Stomach (tissue), 9 donors: ENCODE results near the gene HAT1. TPM values are rescaled to one million over a fixed set of nuclear protein-coding genes. Genes with fewer than 3 reads are reported as not detected.
"Not testable (repeated sequence)": the region's sequence is repeated elsewhere in the genome, so short reads cannot be mapped to it uniquely, and the experiment has no call there.

ENCODE experiments used
- DNase-seq, 2 donors: peaks; one replicate each; pipeline versions ENCODE4 v3.0.0 to v3.0.0-alpha.2; 2013 to 2019
- H3K27ac ChIP-seq, 5 donors: fragments of 200-600 bp in 4 of 5; sonication (generic) in 4 of 5; one replicate each; pipeline ENCODE4 v1.5.1; 2013 to 2019; ENCODE audit warnings: mild to moderate bottlenecking in 1 of 5, moderate library complexity in 1 of 5
- H3K27me3 ChIP-seq, 3 donors: fragments of 200-600 bp; sonication (generic); one replicate each; pipeline ENCODE4 v1.5.1; 2017 to 2019; ENCODE audit warnings: mixed run types in 1 of 3
- H3K36me3 ChIP-seq, 4 donors: fragments of 200-600 bp; sonication (generic); 1 replicate in 3 of 4; 2 replicates in 1 of 4; pipeline ENCODE4 v1.5.1; 2016 to 2019
- H3K4me1 ChIP-seq, 4 donors: fragments of 200-600 bp; sonication (generic); one replicate each; pipeline ENCODE4 v1.5.1; 2016 to 2019
- H3K4me3 ChIP-seq, 4 donors: fragments of 200-600 bp; sonication (generic) in 3 of 4; one replicate each; pipeline ENCODE4 v1.5.1; 2016 to 2019; ENCODE audit warnings: mild to moderate bottlenecking in 1 of 4
- H3K9me3 ChIP-seq, 4 donors: fragments of 200-600 bp; sonication (generic); one replicate each; pipeline ENCODE4 v1.5.1; 2016 to 2019
- EP300 ChIP-seq: sonication (generic); formaldehyde crosslinking; IDR thresholded peaks from one replicate; pipeline ENCODE4 v1.6.1; 2017; ENCODE audit warnings: antibody characterized with exemption
- POLR2A ChIP-seq, 4 donors: fragments of 450-650 bp; IDR thresholded peaks; one replicate each; pipeline ENCODE4 v1.6.1; 2016; ENCODE audit warnings: antibody characterized with exemption in 4 of 4, control low read depth in 2 of 4, mild to moderate bottlenecking in 1 of 4, moderate library complexity in 1 of 4
- POLR2AphosphoS5 ChIP-seq, 3 donors: sonication (generic); formaldehyde crosslinking; IDR thresholded peaks; one replicate each; pipeline ENCODE4 v1.6.1; 2016; ENCODE audit warnings: antibody characterized with exemption in 3 of 3
- WGBS, 5 donors: extraction: QIAGEN DNeasy Blood & Tissue Kit in 3 of 5; methylation state at CpG; one replicate each; pipeline versions ENCODE4 v1.1.5 to v1.1.7; 2013 to 2018; 5-methylcytosine and 5-hydroxymethylcytosine counted together
- intact Hi-C: fragments of 100-400 bp; cut with DNase I; formaldehyde crosslinking; loops from one replicate; pipeline ENCODE4 v1.15.1; 2023; ENCODE audit warnings: low total_unique reads
- polyA plus RNA-seq, 3 donors: library from polyadenylated mRNA; stranded (reverse); fragments of 200-250 nt; gene quantifications; one replicate each; pipeline ENCODE4 v1.2.3, GENCODE V29; 2013
- total RNA-seq, 5 donors: library from RNA; depleted of rRNA; stranded (reverse); fragments of >200 nt; gene quantifications; one replicate each; pipeline versions ENCODE4 v1.1.0 to v1.2.3, GENCODE V29; 2014 to 2016
- TF ChIP-seq, protein P1 (sequence below), 7 experiments: fragments of 450-650 bp in 4 of 7; fragments of 200-600 bp in 3 of 7; sonication (generic) in 3 of 7; IDR thresholded peaks; one replicate each; pipeline ENCODE4 v1.5.1; 2016 to 2019; ENCODE audit warnings: antibody characterized with exemption in 7 of 7, control low read depth in 2 of 7, mild to moderate bottlenecking in 1 of 7
- donor health status: healthy with polysubstance abuse.
- donor health status: Bipolar disorder and iron deficiency.
- donor health status: healthy.

HAT1 gene
- total and polyA plus RNA-seq, 8 donors = 2.9 to 59.8 (median 26.6) TPM

DNA sequence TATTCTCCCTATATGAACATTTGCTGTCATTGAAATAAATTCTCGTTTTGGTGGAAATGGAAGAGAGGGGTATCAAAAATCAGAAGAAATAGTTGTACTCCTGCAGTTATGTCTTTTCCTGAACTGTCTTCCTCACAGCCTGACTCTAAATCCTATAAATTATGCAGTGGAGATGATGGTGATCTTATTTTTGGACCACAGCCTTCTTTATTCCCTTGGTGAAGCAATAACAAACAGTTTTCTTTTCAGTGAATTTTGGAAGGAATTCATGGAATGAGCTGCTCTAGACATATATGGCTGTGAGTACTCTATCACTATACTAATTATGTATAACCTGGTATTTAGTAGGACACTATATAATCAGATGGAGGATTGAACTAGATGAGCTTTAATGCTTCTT, 26.5 kb upstream of the HAT1 start:
- Histone ChIP-seq H3K4me1 (peaks cover 0 to 33% (median 26%) of the 10 kb centered on the region in 4 donors), H3K36me3 (peaks cover 0 to 3% (median under 1%) of the 10 kb centered on the region in 4 donors), H3K27ac (no peak overlapping the region), H3K9me3 (no peaks in the 10 kb centered on the region), H3K27me3 (no peaks in the 10 kb centered on the region), H3K4me3 (no peak overlapping the region)
- 78 to 98% (median 89%) methylated on average over 1 of the region's 1 CpG for WGBS, 5 donors
- intact Hi-C loops = no loop called here
- DNase-seq = peak in 1 of 2 donors; percentile 16
- no peak for TF ChIP-seq EP300
- no peak for TF ChIP-seq POLR2AphosphoS5 (IDR thresholded peaks at IDR 0.05)
- TF ChIP-seq, protein P1, sequence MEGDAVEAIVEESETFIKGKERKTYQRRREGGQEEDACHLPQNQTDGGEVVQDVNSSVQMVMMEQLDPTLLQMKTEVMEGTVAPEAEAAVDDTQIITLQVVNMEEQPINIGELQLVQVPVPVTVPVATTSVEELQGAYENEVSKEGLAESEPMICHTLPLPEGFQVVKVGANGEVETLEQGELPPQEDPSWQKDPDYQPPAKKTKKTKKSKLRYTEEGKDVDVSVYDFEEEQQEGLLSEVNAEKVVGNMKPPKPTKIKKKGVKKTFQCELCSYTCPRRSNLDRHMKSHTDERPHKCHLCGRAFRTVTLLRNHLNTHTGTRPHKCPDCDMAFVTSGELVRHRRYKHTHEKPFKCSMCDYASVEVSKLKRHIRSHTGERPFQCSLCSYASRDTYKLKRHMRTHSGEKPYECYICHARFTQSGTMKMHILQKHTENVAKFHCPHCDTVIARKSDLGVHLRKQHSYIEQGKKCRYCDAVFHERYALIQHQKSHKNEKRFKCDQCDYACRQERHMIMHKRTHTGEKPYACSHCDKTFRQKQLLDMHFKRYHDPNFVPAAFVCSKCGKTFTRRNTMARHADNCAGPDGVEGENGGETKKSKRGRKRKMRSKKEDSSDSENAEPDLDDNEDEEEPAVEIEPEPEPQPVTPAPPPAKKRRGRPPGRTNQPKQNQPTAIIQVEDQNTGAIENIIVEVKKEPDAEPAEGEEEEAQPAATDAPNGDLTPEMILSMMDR (IDR thresholded peaks at IDR 0.05) = no peak
- no peak for TF ChIP-seq POLR2A (IDR thresholded peaks at IDR 0.05)

DNA sequence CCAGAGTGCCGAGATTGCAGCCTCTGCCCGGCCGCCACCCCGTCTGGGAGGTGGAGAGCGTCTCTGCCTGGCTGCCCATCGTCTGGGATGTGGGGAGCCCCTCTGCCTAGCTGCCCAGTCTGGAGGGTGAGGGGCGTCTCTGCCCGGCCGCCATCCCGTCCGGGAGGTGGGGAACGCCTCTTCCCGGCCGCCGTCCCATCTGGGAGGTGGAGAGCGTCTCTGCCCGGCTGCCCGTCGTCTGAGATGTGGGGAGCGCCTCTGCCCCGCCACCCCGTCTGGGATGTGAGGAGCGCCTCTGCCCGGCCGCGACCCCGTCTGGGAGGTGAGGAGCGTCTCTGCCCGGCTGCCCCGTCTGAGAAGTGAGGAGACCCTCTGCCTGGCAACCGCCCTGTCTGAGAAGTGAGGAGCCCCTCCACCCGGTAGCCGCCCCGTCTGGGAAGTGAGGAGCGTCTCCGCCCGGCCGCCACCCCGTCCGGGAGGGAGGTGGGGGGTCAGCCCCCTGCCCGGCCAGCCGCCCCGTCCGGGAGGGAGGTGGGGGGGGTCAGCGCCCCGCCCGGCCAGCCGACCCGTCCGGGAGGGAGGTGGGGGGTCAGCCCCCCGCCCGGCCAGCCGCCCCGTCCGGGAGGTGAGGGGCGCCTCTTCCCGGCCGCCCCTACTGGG, 22.5 kb upstream of the HAT1 start:
- WGBS, 5 donors = 90 to 97% (median 96%) methylated on average over 13 to 52 of the region's 58 CpGs
- H3K36me3 ChIP-seq, intact Hi-C loops: not testable (repeated sequence)

DNA sequence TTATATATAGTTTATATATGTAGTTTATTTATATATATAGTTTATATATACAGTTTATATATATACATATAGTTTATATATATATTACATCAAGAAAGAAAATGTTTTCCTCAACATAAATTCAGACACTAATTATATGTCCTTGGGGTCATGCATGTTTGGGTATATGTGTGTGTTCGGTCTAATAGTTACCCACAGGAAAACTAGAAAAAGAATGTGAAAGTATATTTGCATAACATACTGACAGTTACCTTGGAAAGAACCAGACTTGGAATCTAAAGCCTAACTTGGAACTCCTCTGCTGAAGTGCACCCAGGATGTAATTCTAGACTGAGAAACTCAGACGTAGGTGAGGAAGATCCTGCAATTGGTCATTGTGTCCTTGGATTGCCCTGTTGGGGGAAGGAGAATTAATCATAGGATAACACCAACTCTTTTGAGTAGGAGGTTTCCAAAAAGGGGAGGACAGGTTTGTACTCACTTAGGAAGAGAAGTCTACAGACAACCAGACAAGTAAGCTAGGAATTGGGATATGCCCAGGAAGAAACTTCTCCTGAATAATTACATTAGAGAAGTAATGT, 19.3 kb upstream of the HAT1 start:
- DNase-seq = no peak
- Histone ChIP-seq H3K36me3 (no peaks in the 10 kb centered on the region), H3K27me3 (no peaks in the 10 kb centered on the region), H3K4me3 (no peak overlapping the region), H3K4me1 (no peaks in the 10 kb centered on the region), H3K27ac (no peak overlapping the region), H3K9me3 (no peaks in the 10 kb centered on the region)
- intact Hi-C loops = no loop called here
- WGBS, 5 donors = 40 to 69% (median 58%) methylated on average over 2 of the region's 2 CpGs
- TF ChIP-seq POLR2A (IDR thresholded peaks at IDR 0.05) = no peak

More for the DNA sequence above, 22.5 kb upstream of the HAT1 start:
- H3K4me3 ChIP-seq, H3K9me3 ChIP-seq, H3K27me3 ChIP-seq, H3K27ac ChIP-seq, DNase-seq, H3K4me1 ChIP-seq: not testable (repeated sequence)

DNA sequence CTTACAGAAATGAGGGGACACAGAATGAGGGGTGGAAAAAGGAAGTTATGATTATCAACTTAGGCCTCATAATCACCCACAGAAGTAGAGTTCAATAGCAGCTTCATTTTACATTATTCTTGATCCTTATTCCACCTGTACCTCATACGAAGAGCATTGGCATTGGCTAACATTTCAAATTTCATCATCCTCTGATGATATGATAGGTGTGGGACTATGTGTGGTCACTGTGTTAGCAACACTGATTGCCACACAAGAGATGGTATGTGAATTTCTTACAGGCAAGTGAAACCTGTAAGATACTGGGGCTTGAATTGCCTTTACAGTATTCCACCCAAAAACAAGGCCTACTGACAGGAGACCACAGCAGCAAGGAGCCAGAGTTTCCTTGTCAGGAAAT, 14.0 kb upstream of the HAT1 start:
- no peaks in the 10 kb centered on the region for H3K36me3 ChIP-seq
- 89 to 98% (median 94%) methylated on average over 1 of the region's 1 CpG for WGBS, 5 donors
- no peak overlapping the region for H3K4me3 ChIP-seq
- peaks cover 0 to 3% (median 0%) of the 10 kb centered on the region in 4 donors for H3K9me3 ChIP-seq
- no peaks in the 10 kb centered on the region for H3K27me3 ChIP-seq
- no peaks in the 10 kb centered on the region for H3K4me1 ChIP-seq
- TF ChIP-seq POLR2AphosphoS5 (IDR thresholded peaks at IDR 0.05) (no peak), POLR2A (IDR thresholded peaks at IDR 0.05) (no peak), EP300 (no peak)
- TF ChIP-seq, protein P1 (IDR thresholded peaks at IDR 0.05) = no peak
- intact Hi-C loops = no loop called here
- H3K27ac ChIP-seq = no peak overlapping the region
- no peak for DNase-seq

DNA sequence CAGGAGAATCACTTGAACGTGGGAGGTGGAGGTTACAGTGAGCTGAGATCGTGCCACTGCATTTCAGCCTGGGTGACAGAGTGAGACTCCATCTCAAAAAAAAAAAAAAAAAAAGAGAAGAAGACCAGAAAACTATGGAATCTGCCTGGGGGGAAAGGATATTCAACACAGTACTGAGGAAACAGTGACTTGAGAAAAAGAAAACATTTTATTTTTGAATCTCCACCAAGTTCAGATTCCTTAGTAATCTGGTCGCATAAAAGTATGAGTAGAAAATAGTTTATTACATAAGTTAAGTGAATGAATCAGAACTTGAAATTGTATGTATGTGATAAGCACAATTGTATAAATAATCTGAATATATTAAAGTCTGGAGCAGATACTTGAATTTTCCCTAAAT, 13.0 kb upstream of the HAT1 start:
- H3K4me3 ChIP-seq = no peak overlapping the region
- H3K36me3 ChIP-seq = no peaks in the 10 kb centered on the region
- no peaks in the 10 kb centered on the region for H3K4me1 ChIP-seq
- H3K9me3 ChIP-seq = peaks cover 0 to 3% (median 0%) of the 10 kb centered on the region in 4 donors
- intact Hi-C loops = no loop called here
- no peak for DNase-seq
- H3K27ac ChIP-seq = no peak overlapping the region
- no peaks in the 10 kb centered on the region for H3K27me3 ChIP-seq
- TF ChIP-seq, protein P1 (IDR thresholded peaks at IDR 0.05) = no peak
- TF ChIP-seq EP300 (no peak), POLR2A (IDR thresholded peaks at IDR 0.05) (no peak), POLR2AphosphoS5 (IDR thresholded peaks at IDR 0.05) (no peak)
- WGBS, 5 donors = 76 to 97% (median 91%) methylated on average over 3 of the region's 3 CpGs
